ENCODE measurements around the gene GPBP1.
"Not testable (repeated sequence)": the region's sequence is repeated elsewhere in the genome, so short reads cannot be mapped to it uniquely, and the experiment has no call there.

Gene GPBP1

DNA sequence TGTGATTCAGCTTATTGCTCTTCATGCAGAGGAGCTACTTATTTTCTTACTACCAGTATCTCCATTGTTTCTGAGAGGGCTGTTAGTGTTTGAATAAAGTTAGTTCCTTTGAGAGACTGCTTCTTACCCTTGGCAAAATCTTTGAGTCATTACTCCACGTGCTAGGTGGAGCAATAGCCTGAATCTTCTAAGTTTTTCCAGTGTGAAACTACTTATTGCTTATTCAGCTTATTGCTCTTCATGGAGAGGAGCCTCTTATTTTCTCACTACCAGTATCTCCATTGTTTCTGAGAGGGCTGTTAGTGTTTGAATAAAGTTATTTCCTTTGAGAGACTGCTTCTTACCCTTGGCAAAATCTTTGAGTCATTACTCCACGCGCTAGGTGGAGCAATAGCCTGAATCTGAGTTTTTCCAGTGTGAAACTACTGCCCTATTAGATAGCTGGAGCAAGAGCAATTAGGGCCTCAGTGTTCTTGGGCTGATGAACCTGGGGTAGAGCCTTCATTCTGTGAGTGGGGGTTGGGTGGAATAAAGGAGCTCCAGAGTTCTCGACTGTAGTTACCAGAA, 41.9 kb downstream of the GPBP1 start:
- no peak for DNase-seq

DNA sequence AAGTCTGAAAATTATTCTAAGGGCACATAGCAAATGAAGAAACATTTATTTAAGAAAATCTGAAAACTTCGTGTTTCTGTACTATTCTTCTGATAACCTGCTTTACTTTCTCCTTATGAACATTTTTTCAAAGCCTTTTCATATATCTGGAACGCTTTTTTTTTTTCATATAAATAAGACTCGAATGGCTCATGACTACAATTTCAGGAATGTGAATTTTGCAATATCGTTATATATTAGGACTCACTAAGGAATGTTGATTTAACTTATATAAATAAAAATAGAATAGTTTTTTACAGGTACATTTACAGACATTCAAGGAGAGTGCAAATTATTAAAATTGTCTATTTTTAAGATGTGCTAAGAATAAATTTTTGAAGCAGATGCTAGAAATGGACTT, 42.9 kb downstream of the GPBP1 start:
- no peak for DNase-seq

DNA sequence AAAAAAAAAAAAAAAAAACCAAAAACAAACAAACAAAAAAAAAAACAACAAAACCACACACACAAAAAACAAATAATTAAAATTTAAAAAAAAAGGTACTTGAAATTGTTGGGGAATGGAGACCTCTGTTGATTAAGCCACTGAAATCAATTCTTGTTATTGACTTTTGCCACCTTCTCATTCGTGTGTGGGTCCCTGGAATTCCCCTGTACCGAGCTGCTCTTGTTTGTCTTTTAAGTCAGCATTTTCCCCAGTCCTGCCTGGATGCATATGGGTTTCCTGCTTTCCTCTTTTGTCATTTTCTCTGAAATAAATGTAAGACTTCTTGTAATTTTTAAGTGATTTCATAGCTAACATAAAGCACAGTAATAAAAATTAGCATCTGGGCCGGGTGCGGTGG, 45.5 kb downstream of the GPBP1 start:
- no peak for DNase-seq

DNA sequence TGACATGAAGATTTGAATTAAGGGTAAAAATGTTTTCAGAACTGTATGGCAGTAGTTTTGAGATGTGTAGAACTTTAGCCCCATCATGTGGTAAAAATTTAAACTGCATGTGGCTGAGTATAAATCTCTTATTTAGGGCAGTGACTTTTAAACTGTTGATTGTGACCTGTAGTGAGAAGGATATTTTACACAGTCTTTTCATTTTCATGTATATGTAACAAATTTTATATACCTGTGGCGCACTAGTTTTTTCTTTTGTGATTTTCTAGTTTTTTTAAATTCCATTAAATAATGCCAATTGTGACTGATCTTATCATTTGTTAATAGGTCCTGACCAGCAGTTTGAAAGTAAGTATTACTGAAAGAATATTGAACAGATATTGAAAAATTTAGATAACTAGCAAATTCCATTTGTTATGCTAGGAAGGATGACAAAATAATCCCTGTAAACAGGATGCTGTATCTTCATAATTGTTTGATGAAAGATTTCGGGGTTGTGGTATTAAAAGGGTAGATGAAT, 47.2 kb downstream of the GPBP1 start:
- DNase-seq, result peak; percentile 18

DNA sequence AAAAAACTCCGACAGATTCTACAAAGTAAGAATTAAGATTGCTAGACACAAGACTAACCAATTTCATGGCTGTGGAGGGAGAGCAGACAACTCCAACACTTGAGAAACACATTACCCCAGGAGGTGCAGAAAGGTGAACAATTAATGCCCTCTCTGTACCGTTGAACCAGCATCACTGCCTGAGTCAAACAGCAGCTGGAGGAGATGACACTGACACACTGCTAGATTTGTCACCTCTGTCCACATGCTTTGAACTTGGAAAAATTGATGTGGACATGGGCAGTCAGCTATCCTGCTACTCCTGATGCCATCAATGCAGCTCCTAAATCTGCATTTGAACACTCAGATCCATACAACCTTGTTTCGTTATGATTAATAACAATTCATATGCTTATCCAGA, 51.7 kb downstream of the GPBP1 start:
- no peak for DNase-seq

DNA sequence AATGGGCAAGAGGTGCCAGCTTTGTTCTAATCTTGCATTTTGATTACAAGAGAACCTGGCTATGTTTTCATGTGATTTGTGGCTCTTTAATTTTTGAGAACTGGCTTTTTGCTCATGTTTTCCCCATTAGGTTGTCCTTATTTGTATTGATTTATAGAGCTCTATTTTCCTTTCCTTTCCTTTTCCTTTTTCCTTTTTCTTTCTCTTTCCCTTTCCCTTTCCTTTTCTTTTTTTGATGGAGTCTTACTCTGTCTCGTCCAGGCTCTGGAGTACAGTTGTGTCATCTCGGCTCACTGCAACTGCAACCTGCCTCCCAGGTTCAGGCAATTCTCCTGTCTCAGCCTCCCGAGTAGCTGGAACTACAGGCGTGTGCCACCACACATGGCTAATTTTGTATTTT, 55.5 kb downstream of the GPBP1 start:
- DNase-seq, result no peak

DNA sequence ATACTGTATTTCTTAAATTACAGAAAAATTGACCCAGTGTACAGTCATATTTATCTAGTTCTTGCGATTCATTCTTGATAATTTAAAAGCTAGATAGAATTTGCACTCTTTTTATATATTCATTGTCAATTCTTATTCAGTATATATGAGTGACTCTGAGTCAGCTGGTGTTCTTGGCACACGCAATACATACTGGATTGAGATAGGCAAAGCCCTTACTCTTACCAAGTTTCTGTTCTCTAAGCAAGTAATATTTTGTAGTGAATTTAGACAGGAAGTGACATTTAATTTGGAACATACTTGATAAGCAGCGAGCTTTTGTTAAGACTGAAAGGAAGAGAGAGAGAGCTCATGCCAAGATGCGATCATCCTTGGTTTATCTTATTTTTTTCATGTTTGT, 57.7 kb downstream of the GPBP1 start:
- DNase-seq, result no peak

DNA sequence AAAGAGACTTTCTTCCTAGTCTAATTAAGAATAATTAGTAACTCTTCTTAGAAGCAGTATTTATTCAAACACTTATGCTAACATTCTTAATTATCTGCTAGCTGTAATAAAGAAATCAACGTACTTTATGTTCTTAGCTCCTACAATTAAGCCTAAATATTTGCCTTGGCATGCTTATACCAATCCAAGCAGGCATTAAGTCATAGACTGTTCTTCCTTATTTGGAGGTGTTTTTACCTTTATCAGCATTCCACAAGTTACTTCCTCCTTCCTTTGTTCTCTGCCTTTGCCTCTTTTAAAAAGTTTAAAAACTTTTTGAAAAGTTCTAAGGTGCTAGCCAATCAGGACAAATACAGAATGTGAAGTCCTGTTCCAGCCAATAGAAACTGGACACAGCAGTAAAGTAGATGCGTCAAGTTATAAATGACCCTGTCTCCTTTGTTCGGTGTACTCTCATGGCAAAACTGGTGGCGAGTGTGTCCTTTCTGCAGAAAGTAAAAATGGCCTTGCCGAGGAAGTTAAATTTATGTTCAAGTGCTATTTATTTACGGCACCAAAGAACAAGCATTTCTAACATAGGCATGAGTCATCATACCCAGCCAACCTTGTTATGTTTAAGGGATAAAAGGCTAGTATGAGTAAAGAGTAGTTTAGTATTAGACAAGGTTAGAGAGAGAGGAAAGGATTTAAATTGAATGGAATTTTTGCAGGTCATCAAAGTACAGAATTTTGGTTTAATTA, 58.6 kb downstream of the GPBP1 start:
- DNase-seq, result no peak

DNA sequence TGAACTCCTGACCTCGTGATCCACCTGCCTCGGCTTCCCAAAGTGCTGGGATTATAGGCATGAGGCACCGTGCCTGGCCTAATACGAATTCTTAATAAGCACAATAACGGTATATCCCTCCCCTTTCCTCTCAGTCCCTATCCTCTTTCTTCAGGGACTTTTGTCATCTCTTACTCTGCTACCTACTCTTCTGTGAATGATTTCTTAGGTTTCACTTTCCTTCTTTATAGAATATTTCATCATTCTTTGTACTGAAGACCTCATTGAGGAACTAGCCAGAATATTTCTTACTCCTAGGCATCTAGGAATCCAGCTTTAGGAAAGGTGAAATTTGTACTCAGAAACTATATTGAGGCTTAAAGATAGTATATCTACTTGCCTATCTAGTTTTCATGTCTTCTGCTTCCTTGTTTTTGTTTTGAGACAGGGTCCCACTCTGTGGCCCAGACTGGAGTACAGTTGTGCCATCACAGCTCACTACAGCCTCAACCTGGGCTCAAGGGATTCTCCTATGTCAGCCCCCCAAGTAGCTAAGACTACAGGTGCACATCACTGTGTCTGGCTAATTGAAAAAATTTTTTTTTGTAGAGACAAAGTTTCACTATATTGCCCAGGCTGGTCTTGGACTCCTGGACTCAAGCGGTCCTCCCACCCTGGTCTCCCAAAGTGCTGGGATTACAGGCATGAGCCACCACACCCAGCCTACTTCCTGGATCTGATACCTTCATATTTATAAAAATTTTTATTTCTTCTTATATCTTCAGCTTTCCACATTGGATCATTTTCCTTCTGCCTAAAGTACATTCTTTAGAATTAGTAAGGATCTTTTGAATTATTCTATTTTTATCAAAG, 69.7 kb downstream of the GPBP1 start:
- DNase-seq, result no peak

DNA sequence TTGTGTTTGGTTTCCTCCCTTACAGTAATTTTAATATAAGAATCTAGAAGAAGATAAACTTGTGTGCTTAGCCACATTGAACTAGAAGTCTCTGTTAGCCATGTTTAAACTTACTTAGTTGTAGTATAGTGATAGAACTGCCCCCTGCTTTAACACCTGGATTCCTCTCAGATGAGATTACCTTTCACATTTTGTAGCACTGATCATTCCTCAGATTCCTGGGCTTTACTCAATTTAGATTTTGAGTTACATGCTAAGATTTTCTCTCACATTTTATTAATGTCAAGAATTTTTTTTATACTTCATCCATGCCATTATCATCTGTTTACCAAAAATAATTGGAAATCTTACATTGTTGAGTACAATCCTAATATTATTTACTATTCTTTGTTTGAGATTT, 70.5 kb downstream of the GPBP1 start:
- DNase-seq, result no peak

DNA sequence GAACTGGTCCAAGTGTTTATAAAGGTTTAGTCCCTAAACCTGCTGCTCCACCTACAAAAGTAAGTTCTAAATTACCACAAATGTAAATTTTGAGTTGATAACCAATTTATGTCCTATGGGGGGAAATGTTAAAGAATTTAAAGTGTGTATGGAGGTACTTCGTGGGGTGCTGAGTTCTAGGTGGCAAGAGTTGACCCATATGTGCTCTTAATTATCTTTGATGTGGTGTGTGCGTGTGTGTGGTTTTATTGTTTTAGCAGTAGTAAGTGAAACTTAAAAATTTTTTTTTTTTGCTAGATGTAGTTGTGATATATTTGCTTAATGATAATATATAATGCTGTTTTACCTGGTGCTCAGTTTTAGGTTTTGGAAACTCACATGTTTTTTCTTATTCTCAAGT, 72.6 kb downstream of the GPBP1 start:
- no peak for DNase-seq

DNA sequence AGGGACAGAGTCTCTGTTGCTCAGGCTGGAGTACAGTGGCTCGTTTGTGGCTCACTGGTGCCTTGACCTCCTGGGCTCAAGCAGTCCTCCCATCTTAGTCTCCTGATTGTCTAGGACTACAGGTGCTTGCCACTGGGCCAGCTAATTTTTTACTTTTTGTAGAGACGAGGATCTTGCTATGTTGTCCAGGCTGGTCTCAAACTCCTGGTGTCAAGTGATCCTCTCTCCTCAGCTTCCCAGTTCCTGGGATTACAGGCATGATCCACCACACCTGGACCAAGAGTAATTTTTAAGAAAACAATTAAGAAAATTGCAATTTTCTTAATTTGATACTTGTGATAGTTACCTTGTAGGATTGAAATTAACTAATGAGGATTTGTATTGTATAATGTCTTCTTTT, 73.9 kb downstream of the GPBP1 start:
- DNase-seq, result no peak

DNA sequence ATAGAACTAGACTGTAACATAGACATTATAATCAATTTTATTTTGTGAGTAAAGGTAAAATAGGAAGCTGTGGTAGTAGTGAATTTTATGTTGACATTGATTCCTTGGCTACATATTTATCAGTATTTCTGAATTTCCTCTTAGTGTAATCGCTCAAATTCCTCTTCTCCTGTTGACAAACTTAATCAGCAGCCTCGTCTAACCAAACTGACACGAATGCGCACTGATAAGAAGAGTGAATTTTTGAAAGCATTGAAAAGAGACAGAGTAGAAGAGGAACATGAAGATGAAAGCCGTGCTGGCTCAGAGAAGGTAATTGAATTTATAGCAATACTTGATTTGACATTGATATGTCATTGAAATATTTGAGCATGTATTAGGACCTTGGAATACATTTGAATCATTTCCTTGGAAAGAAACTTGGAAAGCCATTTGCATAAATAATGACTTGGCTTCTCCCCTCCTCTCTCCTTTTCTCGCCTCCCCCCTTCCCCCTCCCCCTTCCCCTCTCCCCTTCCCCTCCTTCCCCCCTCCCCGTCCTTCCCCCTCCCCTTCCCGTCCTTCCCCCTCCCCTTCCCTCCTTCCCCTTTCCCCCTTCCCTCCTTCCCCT, 75.5 kb downstream of the GPBP1 start:
- no peak for DNase-seq

DNA sequence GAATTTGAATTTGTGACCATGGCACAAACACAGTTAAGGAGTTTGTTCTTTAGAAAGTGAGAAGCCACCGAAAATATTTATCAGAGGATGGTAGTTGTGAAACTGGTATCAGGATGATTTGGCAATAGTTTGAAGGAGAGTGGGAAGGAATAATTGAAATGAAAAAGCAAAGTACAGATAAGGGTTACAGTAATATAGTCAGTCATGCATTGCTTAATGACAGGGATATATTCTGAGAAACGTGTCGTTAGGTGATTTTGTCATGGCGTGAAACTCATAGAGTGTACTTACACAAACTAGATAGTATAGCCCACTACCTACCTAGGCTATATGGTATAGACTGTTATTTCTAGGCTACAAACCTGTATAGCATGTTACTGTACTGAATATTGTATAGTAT, 84.2 kb downstream of the GPBP1 start:
- DNase-seq, result no peak

DNA sequence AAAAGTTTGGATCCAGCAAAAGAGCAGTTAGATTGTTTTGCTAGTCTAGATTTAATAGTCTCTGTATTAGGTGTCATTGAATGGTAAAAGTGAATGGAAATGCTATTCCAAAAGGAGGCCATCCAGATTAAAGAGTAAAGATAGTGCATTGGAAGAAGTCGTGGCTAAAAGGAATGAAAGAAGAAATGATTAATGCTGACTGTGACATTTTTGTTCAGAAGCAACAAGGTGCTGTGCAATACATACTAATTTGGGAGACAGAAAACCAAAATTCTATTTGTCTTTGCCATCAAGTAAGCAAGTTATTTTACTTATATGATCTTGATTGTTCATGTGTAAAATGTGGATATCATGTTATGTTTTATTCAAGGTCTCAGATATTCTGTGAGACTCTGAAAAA, 85.1 kb downstream of the GPBP1 start:
- DNase-seq, result no peak

DNA sequence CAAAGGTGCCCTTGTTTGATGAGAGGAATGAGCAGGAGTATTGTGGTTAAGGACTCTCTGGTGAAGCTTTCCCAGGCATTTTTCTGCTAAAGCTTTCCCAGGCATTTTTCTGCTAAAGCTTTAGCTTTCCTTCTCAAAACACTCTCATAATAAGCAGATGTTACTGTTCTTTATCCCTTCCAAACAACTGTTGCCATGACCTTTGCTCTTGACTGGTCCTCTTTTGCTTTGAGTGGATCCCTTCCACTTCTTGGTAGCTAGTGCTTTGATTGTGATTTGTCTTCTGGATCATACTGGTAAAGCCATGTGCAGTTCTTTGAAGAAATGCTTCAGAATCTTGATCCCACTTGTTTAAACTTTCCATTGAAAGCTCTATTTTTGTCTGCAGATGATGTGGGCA, 85.8 kb downstream of the GPBP1 start:
- DNase-seq, result no peak

DNA sequence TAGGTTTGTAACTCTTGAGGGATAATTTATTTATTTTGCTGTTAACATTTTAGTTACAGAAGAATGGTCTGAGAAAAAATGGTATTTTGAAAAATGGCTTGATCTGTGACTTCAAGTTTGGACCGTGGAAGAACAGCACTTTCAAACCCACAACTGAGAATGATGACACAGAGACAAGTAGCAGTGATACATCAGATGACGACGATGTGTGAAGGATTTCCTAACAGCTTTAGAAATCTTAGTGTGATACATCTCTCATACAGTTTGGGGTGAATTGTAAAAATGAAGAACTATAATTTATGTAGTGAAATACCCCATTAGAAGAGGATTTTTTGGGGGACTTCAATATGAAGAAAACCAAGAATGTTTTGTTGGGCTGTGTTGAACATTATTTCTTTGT, 88.7 kb downstream of the GPBP1 start:
- no peak for DNase-seq

DNA sequence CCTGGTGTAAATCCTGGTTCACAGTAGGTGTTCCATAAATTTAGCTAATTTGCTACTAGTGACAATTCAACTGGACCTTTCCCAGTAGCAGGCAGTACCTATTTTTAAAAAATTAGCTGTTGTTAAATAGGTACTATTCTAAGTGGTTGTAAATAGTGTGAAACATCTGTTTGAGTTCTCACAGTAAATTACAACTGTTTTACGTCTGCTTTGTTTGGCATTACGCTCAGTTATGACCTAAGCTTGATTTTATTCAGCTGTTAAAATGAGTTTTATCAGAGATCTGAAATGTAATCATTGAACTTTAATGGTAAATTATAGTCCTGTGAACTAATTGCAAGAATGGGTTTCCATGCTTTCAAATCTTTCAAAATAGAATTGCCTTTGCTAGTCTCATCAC, 93.9 kb downstream of the GPBP1 start:
- no peak for DNase-seq

DNA sequence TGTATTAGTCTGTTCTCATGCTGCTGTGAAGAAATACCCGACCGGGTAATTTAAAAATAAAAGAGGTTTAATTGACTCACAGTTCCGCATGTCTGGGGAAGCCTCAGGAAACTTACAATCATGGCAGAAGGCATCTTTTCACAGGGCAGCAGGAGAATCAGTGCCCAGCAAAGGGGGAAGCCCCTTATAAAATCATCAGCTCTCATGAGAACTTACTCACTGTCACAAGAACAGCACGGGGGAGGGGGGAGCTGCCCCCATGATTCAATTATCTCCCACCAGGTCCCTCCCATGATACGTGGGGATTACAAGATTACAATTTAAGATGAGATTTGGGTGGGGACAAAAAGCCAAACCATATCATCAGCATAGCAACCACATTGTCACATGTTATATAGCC, 102.5 kb downstream of the GPBP1 start:
- no peak for DNase-seq

DNA sequence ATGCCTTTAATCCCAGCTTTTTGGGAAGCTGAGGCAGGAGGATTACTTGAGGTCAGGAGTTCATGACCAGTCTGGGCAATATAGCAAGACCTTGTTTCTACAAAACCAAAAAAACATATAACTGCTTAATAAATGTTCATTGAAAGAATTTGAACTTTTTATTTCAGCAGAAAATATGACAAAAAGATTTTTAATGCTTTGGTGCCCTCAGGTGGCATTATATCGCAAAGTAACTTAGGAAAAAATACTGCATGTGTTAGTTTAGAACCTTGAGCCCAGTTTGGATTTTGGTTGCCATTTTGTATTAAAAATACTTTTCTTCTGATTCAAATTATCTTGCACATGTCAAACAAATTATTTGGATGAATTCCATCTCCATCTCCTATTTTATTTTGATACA, 103.2 kb downstream of the GPBP1 start:
- no peak for DNase-seq

DNA sequence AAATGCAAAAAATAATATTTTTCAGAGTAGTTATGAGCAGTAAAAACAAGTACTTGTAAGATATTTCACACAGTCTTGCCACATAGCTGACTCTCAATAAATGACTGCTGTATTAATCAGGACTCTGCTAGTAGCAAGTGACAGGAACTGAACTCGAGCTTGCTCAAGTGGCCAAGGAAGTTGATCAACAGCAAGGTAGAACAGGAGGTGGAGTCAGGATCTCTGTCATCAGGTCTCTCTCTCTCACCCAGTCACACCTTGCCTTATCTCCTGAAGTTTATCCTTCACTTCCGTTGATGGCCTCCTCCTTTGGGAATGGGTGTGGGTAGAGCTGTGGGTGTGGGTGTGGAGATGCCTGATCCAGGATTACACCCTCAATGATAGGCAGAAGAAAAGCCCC, 107.0 kb downstream of the GPBP1 start:
- DNase-seq, result no peak

DNA sequence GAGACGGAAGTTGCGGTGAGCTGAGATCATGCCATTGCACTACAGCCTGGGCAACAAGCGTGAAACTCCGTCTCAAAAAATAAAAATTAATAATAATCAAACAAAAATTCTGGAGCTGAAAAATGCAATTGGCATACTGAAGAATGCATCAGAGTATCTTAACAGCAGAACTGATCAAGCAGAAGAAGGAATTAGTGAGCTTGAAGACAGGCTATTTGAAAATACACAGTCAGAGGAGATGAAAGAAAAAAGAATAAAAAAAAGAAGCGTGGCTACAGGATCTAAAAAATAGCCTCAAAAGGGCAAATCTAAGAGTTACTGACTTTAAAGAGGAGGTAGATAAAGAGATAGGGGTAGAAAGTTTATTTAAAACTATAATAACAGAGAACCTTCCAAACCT, 111.2 kb downstream of the GPBP1 start:
- DNase-seq, result not testable (repeated sequence)

DNA sequence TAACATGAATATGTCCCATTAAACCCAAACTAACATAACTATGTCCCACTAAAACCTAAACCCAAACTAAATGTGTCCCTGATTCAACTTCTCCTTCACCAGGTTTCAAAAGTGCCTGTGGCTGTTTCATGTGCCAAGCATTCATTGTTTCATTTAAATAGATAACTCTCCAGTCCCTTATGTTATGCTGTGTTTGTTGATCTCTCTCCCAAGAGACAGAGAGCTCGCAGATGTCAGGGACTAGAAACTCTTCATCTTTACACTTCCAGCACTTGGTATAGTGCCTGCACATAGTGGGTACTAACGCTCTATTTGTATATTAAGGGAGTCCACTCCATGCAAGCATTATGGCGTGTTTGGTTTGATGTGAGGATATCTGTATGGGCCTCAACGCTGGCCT, 118.0 kb downstream of the GPBP1 start:
- no peak for DNase-seq

DNA sequence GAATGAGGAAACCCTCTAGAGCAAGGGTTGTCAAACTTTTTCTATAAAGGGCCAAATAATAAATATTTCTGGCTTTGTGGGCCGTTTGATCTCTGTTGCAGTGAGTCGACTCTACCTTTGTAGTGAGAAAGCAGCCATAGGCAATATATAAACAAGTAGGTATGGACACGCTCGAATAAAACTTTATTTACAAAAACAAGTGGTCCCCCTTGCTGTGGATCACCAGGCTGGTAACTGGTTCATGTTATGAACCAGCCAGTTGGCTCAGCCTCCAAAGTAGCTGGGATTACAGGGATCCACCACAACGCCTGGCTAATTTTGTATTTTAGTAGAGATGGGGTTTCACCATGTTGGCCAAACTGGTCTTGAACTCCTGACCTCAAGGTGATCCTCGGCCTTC, 118.5 kb downstream of the GPBP1 start:
- DNase-seq, result no peak

Data from NCI-H524 treated with DMSO at 0.1 percent for 48 hours (cell line).